Adipocyte (in vitro differentiated cells): Measurements from ENCODE around the gene AGT.
A peak's percentile ranks its signal among the peaks of the same experiment; 100 is the strongest.

ENCODE experiments used
- DNase-seq: peaks from one replicate; pipeline ENCODE4 v3.0.0-alpha.2; 2015; ENCODE audit warnings: low read depth
- H3K27me3 ChIP-seq: replicated peaks from 2 replicates; pipeline ENCODE4 v1.7.0; 2013; ENCODE audit warnings: mild to moderate bottlenecking, low read length, moderate library complexity; ENCODE audit not compliant: control insufficient read depth, insufficient read depth
- H3K36me3 ChIP-seq: 2 replicates; pipeline ENCODE4 v1.7.0; 2013; ENCODE audit warnings: low read length, mild to moderate bottlenecking, moderate library complexity; ENCODE audit not compliant: control insufficient read depth, insufficient read depth, severe bottlenecking
- H3K4me1 ChIP-seq: 2 replicates; pipeline ENCODE4 v1.7.0; 2013; ENCODE audit warnings: mild to moderate bottlenecking, low read length, moderate library complexity; ENCODE audit not compliant: control insufficient read depth, insufficient read depth
- H3K4me3 ChIP-seq: 2 replicates; pipeline ENCODE4 v1.7.0; 2013; ENCODE audit warnings: mild to moderate bottlenecking, low read length, moderate library complexity
- H3K9ac ChIP-seq: 2 replicates; pipeline ENCODE4 v1.7.0; 2013; ENCODE audit warnings: mild to moderate bottlenecking, low read length, moderate library complexity
- H3K9me3 ChIP-seq: 2 replicates; pipeline ENCODE4 v1.7.0; 2013; ENCODE audit warnings: mild to moderate bottlenecking, low read length, moderate library complexity; ENCODE audit not compliant: control insufficient read depth

AGT gene

DNA sequence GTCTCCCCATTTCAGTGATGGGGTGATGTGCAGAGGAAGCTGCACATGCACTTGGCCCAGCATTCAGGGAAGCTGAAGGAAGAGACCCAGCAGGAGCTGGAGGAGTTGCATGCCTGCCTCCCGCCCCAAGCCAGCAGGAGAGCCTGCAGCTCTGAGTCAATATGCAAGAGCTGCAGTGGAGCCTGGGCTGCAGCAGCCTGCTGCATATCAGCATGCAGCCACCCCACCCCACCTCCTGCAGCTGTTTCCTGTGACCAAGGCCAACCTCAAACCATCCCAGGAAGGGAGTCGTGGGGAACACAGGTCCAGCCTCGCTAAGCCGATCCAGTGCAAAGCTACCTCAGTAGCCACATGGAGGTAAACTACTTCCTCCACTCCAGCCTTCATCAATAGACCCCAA is 18.9 kb downstream of the AGT start:
- Histone ChIP-seq H3K9ac (no peak overlapping the region), H3K27me3 (no peaks in the 10 kb centered on the region), H3K4me3 (no peak overlapping the region), H3K9me3 (no peaks in the 10 kb centered on the region), H3K4me1 (peaks cover 6% of the 10 kb centered on the region), H3K36me3 (peaks cover 43% of the 10 kb centered on the region)
- DNase-seq, result no peak

GRCh38 chr1:230694464-230694863 is 19.5 kb downstream of the AGT start:
- Histone ChIP-seq H3K4me1 (peaks cover 6% of the 10 kb centered on the region), H3K27me3 (no peaks in the 10 kb centered on the region), H3K9ac (no peak overlapping the region), H3K9me3 (no peaks in the 10 kb centered on the region), H3K36me3 (peaks cover 48% of the 10 kb centered on the region), H3K4me3 (no peak overlapping the region)
- no peak for DNase-seq

DNA sequence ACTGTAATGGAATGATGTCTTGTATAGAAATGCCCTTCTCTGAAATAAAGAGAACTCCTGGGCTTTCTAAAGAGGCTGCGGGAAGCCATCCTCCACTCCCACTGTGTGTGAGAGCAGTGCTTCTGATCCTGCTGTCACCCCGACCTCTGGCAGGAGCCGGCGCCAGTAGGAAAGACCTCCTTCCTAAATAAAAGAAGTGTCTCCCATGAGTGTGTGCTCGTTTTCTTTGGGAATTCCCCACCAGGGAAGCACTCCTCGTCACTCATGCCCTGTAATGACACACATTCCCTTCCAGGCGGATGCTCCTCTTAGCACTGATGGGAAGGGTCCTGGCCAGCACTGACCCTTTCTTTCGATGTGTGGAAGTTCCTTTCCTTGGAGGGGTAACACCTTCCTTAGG is 20.1 kb downstream of the AGT start:
- Histone ChIP-seq H3K36me3 (peaks cover 53% of the 10 kb centered on the region), H3K4me1 (peaks cover 6% of the 10 kb centered on the region), H3K9me3 (no peaks in the 10 kb centered on the region), H3K4me3 (no peak overlapping the region), H3K27me3 (no peaks in the 10 kb centered on the region), H3K9ac (no peak overlapping the region)
- DNase-seq, result no peak

DNA sequence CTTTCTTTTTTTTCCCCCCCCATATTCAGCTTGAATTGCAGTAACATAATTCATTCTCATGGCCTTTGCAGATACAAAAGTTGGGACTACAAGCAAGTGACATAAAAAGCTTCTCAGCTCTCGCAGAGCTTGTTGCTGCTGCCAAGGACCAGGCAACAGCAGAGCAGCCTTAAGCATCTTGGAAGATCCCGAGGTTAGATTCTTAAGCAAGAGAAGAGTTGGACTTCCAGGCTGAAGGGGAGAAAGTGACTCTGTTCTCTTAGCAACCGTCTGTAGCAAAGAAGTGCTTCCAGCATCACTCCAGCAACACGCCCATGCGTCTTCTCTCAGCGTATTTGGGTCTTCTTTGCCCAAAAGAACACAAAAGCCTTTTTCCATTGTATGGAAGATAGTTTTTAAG is 20.7 kb downstream of the AGT start:
- DNase-seq, result no peak
- no peak overlapping the region for H3K4me3 ChIP-seq
- H3K9ac ChIP-seq, result no peak overlapping the region
- H3K9me3 ChIP-seq, result no peaks in the 10 kb centered on the region
- H3K4me1 ChIP-seq, result peaks cover 6% of the 10 kb centered on the region
- no peaks in the 10 kb centered on the region for H3K27me3 ChIP-seq
- peaks cover 59% of the 10 kb centered on the region for H3K36me3 ChIP-seq

- no peak for DNase-seq
- H3K4me3 ChIP-seq, result no peak overlapping the region
- no peaks in the 10 kb centered on the region for H3K9me3 ChIP-seq
- H3K9ac ChIP-seq, result no peak overlapping the region
- no peaks in the 10 kb centered on the region for H3K4me1 ChIP-seq
- no peaks in the 10 kb centered on the region for H3K27me3 ChIP-seq
- peaks cover 74% of the 10 kb centered on the region for H3K36me3 ChIP-seq
Measured at GRCh38 chr1:230691615-230692014, 22.3 kb downstream of the AGT start.

- Histone ChIP-seq H3K9ac (no peak overlapping the region), H3K36me3 (peaks cover 89% of the 10 kb centered on the region), H3K27me3 (no peaks in the 10 kb centered on the region), H3K4me1 (no peaks in the 10 kb centered on the region), H3K9me3 (no peaks in the 10 kb centered on the region), H3K4me3 (no peak overlapping the region)
- DNase-seq, result no peak
Measured at GRCh38 chr1:230690101-230690500, 23.8 kb downstream of the AGT start.

- peaks cover 90% of the 10 kb centered on the region for H3K36me3 ChIP-seq
Measured at GRCh38 chr1:230686747-230687146, 27.2 kb downstream of the AGT start.

GRCh38 chr1:230684998-230685397 is 28.9 kb downstream of the AGT start:
- no peak overlapping the region for H3K9ac ChIP-seq
- no peaks in the 10 kb centered on the region for H3K9me3 ChIP-seq
- DNase-seq, result no peak
- H3K4me3 ChIP-seq, result no peak overlapping the region
- H3K27me3 ChIP-seq, result no peaks in the 10 kb centered on the region
- H3K4me1 ChIP-seq, result peaks cover 21% of the 10 kb centered on the region
- peaks cover 83% of the 10 kb centered on the region for H3K36me3 ChIP-seq

More at GRCh38 chr1:230686747-230687146, 27.2 kb downstream of the AGT start:
- Histone ChIP-seq H3K4me1 (peaks cover 14% of the 10 kb centered on the region), H3K4me3 (no peak overlapping the region), H3K9ac (no peak overlapping the region), H3K27me3 (no peaks in the 10 kb centered on the region), H3K9me3 (no peaks in the 10 kb centered on the region)
- DNase-seq, result no peak

GRCh38 chr1:230684146-230684545 is 29.8 kb downstream of the AGT start:
- Histone ChIP-seq H3K9ac (no peak overlapping the region), H3K36me3 (peaks cover 83% of the 10 kb centered on the region)

DNA sequence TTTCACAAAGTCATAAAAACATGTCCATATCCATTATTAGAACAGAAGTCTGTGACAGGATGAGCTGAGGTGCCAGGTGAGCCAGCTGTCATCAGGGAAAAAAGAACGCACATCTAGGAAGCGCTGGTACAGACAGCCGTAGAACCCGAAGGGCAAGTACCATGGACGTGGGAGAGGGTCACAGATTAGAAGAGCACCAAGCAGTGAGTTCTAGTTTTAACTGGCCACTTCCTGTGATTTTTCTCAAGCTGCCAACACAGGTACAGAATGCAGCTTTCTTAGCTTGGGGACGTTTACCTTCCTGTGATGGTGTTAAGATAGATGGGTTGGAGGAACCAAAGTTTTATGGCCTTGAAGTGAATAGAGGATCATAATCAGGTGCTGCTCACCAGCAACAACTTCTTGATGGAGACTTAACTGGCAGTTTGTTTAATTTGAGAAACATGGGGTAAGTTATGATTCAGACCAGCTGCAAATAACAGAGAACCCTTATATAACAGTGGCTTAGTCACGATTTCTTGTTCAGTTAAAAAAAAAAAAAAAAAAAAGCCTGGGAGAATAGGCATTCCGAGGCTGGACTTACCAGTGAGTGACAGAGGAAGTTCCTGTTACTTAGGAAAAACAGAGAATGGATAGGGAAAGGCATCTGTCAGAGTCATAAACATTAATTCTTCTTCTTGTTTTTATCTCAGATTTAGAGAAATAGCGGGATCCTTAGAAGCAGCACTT is 30.9 kb downstream of the AGT start:
- Histone ChIP-seq H3K36me3 (peaks cover 85% of the 10 kb centered on the region), H3K9me3 (no peaks in the 10 kb centered on the region), H3K27me3 (no peaks in the 10 kb centered on the region), H3K4me1 (peaks cover 29% of the 10 kb centered on the region), H3K4me3 (no peak overlapping the region), H3K9ac (no peak overlapping the region)
- DNase-seq, result peak; percentile 25

More at GRCh38 chr1:230684146-230684545, 29.8 kb downstream of the AGT start:
- DNase-seq, result no peak
- peaks cover 28% of the 10 kb centered on the region for H3K4me1 ChIP-seq
- no peaks in the 10 kb centered on the region for H3K27me3 ChIP-seq
- no peaks in the 10 kb centered on the region for H3K9me3 ChIP-seq
- no peak overlapping the region for H3K4me3 ChIP-seq

GRCh38 chr1:230682274-230682673 is 31.6 kb downstream of the AGT start:
- Histone ChIP-seq H3K36me3 (peaks cover 85% of the 10 kb centered on the region), H3K4me3 (no peak overlapping the region), H3K9me3 (no peaks in the 10 kb centered on the region), H3K9ac (no peak overlapping the region), H3K27me3 (no peaks in the 10 kb centered on the region), H3K4me1 (peaks cover 29% of the 10 kb centered on the region)
- DNase-seq, result no peak

- Histone ChIP-seq H3K9me3 (no peaks in the 10 kb centered on the region), H3K9ac (no peak overlapping the region), H3K4me3 (no peak overlapping the region), H3K27me3 (no peaks in the 10 kb centered on the region), H3K4me1 (peaks cover 29% of the 10 kb centered on the region), H3K36me3 (peaks cover 85% of the 10 kb centered on the region)
- peak; percentile 84 for DNase-seq
Measured at GRCh38 chr1:230681599-230681998, 32.3 kb downstream of the AGT start.
